NCI-H2227 (cell line): Measurements from ENCODE around the gene COL18A1.

Source experiments
- DNase-seq: peaks from one replicate; lab custom pipeline; 2025; ENCODE audit not compliant: unreplicated experiment; lab: John Stamatoyannopoulos, UW

COL18A1 gene

DNA sequence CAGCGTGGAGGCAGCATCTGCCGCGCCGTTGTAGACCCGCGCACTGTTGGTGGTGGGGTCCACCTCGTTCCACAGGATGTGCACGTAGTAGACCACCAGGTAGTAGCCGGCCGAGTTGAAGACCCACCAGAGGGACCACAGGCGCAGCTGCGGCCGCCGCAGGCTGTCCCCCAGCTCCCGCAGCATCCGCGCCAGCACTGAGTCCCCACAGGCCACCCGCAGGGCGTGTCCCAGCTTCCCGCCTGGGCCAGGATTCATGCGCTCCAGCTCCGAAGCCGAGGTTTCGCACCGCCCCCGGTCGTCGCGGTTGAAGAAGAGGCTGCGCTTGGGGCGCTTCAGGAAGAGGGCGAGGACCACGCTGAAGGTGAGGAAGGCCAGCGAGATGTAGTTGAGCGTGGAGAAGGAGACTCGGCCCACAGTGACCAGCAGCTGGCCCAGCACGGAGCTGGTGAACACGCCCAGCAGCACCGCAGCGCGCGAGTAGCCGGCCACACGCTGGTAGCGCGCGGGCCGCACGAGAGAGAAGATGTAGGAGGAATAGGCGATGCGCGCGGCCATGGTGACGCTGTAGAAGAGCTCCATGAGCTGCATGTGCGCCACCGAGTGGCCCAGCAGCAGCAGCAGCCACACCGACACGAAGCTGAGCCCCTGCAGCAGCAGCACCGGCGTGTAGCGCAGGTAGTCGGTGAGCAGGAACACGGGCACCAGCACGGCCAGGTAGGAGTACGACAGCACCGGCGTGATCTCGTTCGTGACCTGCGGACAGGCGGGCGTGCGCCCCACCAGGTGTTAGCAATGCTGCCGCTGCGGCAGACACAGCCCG, 126.6 kb downstream of the COL18A1 start:
- DNase-seq: no peak

DNA sequence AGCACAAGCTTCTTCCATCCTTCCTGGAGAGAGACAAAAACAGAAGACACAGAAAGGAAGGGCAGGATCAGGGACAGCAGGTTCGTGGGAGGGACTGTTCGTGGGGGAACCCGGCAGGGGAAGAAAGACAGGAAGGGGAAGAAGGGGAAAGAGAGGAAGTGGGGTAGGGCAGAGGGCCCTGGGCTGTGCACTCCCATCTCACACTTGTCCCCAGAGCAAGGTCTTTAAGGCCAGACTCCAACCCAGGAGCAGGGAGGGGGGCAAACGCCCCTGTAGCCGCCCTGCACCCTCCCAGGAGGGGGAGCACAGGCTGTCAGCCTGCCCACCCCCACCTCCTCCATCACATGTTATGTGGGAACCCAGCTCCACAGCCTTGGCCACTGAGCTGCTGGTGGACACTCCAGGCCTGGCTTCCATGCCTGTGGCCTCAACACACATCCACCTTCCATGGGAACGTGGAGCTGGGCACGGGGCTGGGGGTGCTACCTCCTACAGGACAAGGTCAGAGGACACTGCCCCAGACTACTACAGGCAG, 127.9 kb downstream of the COL18A1 start:
- no peak for DNase-seq

DNA sequence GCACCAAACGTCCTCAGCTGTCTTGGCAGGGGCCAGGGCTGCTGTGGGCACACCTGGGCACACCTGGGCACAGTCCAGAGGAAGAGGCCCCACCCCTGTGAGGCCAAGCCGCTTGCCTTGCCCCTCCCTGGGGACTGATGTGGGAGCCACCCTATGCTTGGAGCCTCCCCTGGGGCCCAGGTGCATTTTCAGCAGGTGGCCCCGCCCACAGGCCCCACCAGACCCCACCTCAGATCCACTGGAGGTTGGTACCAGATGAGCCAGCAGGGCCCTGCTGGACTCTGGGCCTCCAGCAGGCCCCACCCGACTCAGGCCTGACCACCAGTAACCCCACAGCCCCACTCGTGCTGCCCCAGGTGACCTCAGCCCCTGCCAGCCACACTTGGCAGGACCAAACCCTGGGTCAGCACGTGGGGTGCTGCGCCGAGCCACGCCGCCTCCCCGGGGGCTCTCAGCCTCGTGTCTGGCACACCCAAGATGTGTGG, 128.4 kb downstream of the COL18A1 start:
- no peak for DNase-seq

DNA sequence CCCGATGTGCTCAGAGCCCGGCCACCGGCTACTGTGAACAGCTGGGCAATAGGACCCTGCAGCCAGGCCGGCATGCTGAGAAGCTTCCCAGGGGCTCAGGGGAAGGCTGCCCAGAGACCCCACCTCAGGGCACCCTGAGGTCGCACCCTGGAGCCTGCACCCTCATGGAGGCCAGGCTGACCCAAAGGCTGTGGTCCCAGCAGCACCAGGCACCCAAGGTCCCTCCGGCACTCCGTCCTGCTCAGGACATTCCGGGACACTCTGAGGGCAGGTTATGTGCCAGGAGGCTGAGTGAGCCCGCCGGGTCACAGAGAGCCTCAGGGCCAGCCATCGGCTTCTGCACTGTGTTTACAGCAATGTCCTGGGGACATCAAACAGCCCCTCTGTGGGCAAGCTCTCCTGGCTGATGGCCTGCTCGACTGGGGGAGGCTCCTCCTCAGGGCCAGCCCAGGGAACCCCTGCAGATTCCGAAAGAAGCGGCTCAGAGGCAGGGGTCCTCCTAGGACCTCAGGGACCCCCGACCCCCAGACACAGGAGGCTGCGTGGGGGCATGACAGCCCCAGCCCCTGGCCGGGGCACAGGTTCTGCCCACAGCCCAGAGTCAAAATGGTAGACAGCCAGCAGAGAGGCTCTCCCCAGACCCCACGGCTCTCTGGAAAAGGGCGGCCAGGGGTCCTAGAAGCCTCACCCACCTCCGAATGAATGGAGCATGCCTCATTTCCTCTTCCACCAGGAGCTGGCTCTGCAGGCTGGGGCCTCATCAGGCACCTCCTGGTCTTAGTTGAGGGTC, 129.1 kb downstream of the COL18A1 start:
- no peak for DNase-seq

DNA sequence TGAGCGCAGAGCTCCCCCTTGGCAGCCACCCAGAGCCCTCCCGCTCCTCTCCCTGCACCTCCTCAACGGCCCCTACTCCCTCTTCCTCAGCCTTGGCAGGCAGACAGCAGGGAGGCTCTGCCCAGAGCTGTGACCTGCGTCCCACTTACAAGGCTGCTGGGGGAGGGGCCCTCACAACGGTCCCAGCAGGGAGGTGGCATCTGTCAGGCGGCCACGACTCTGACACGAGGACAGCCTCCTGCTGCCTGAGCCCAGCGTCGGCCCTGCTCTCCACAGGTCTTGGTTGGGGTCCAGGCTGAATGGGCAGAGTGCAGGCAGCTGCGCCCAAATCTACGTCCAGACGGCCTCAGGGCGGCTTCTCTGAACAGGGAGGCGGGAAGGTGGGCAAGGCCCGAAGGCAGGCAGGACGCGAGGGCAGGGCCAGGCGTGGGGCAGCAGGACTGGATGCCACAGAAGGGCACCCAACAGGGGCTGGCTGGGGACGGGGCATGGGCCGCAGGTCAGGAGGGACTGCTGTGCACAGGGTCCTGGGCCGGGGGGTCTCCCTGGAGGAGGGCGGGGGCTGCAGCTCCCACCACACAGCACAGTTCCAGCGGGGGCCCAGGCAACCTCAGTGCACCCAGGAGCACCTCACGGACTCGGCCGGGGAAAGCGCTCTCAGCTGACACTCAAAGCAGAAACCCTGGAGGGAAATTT, 129.8 kb downstream of the COL18A1 start:
- DNase-seq: peak; percentile 68

DNA sequence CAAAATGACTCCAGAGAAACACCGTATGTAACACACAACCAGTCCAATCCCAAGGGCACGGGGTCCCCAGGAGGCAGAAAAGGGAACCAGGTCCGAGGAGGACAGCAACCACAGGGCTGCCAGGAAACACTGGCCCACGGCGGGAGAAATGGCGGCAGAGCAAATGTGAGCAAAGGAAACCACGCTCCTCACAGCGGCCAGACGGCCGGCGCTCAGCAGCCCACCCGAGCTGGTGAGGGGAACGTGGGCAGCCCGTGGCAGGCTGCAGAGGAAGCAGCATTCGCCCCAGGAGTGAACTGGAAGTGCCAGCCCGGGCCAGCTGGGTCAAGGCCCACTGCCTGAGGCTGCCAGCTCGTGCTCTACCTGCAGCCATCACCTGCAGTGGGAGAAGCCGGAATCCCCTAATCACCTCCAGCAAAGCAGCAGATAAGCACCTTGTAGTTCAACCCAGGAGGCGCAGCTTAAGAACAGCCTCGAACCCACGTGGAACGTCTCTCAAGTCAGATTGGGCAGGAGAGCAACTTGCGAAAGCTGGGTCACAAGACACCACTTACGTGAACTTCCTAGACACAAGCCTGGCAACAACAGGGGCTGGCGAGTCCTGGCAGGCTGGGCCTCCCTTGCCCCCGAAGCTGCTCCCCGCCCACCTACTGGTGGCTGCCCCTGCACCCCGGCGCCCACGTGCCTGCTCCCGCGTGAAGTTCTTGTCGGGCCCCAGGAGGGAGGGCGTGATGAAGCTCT, 130.5 kb downstream of the COL18A1 start:
- DNase-seq: no peak

DNA sequence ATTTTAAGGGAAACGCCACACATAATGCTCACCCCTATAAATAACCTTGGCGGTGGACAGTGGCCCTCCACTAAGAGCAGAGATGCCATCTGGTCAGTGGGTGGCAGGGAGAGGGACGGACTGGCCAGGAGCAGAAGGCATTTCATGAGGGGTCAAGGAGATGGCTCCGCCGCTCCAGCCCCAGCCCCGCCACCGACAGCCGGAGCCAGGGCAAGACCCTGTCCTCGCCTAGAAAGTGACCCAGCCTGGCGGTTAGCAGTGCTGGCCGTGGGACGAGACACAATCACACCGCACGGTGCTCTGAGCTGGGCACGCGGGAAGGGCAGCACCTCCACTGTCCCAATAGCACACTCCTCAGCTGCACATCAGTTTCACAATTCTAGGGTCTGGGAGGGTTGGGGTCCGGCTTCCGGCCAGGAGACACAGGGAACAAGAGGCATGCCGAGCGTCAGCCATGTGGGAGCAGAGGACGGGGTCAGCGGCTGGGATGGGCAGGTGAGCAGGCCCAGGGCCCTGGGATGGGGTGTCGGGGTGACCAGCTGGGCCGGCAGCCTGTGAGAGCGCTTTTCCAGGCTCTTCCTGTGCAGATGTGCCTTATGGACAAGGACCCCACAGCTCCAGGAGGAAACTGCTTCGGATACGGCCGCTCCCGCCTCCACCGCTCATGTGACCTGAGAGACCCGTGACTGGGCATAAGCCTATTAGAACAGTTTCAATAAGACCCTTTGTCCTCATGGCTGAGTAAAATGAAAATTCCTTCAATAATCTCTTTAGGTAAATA, 131.5 kb downstream of the COL18A1 start:
- DNase-seq: no peak

DNA sequence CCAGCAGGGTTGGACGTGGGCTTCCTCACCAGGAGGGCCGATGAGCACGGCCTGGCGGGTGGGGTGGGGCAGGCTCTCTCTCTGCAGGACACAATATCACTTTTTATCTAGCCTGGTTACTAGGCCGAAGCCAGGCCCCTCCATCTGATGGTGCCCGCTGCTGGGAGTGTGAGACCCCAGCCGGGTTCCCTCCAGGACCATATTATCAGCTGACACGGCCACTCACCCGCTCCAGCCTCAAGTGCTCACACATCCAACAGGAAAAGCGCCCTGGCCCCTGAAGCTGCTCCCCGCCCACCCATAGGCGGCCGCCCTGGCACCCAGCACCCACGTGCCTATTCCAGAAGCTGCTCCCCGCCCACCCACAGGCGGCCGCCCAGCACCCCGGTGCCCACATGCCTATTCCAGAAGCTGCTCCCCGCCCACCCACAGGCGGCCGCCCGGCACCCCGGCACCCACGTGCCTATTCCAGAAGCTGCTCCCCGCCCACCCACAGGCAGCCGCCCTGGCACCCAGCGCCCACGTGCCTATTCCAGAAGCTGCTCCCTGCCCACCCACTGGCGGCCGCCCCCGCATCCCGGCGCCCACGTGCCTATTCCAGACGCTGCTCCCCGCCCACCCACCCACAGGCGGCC, 132.3 kb downstream of the COL18A1 start:
- no peak for DNase-seq

DNA sequence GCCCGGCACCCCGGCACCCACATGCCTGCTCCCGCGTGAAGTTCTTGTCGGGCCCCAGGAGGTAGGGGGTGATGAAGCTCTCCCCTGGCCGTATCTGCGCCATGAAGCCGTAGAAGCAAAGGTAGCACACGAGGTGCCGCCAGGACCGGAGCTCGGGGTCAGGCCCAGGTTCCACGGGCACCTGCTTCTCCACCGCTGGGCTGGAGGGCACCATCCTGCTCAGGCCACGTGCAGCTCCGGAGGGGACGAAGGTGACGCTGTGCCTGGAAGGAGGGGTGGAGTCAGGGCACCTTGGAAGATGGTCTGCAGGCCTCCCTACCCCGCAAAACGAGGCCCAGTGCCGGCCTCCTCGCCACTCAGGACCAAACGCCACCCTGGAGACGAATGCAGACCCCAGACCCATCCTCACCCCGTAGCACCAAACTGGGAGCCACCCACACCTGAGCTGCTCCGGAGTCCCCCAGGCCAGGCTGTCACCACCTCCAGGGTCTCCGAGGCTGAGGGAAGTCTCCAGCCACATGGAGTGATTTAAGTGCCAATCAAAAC, 132.9 kb downstream of the COL18A1 start:
- DNase-seq: no peak

DNA sequence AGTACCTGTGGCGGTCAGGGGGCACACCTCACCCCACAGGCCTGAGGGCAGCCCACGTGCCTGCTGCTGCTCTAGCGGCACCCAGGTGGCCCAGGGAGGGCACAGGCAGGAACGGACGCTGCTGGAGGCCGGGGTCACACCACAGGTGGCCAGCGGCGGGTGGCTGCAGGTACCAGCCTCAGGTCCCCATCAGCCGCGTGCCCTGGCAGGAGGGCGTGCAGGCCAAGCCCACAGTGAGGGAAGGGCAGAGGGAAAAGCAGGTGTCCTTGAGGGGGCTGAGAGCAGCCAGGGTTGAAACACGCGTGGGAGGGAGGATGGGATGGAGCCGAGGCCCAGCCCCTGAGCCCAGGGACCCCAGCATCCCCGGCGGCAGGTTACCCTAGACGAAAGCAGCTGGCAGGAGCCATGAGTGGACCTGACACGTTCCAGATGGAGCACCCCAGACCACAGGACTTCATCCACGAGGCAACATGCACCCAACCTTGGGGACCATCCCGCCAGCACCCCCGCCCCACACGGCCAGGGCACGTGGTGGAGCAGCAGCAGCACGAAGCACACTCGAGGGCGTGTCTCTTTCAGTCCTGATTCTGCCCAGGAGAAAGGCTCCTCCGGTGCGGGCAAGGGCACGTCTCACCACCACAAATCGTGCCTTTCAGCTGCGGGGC, 133.5 kb downstream of the COL18A1 start:
- no peak for DNase-seq

DNA sequence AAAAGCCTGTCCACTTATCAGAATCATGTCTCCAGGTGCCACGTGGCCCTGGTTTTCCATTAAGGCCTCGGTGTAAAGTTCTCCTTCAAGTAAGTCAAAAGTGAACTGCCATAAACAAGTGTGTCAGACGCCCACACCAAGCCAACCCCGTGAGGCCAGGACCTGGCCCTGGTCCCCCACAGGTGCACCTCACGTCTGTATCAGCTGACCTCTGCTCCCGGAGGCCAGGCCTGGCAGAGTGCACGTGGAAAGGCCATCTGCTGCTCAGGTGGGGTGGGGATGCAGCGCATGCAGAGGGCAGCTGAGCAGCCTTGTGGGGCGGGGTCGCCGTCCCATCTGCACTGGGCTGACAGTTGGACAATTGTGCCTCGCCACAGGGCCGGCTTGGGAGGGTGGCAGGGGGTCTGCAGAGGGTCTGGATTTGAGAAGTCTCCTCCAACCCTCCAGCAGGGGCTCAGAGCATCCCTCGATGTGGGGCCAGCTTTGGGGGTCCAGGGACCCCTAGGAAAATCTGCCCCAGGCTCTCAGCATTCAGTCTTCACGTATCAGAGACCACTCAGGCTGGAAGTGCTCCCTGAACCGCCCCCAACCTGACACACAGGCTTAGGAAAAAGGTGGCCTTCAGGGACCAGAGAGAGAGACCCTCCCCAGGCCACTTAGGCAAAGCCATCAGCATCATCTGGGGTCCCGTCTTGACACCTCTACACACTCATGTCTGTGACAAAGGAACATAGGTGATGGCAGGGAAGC, 134.3 kb downstream of the COL18A1 start:
- DNase-seq: no peak

DNA sequence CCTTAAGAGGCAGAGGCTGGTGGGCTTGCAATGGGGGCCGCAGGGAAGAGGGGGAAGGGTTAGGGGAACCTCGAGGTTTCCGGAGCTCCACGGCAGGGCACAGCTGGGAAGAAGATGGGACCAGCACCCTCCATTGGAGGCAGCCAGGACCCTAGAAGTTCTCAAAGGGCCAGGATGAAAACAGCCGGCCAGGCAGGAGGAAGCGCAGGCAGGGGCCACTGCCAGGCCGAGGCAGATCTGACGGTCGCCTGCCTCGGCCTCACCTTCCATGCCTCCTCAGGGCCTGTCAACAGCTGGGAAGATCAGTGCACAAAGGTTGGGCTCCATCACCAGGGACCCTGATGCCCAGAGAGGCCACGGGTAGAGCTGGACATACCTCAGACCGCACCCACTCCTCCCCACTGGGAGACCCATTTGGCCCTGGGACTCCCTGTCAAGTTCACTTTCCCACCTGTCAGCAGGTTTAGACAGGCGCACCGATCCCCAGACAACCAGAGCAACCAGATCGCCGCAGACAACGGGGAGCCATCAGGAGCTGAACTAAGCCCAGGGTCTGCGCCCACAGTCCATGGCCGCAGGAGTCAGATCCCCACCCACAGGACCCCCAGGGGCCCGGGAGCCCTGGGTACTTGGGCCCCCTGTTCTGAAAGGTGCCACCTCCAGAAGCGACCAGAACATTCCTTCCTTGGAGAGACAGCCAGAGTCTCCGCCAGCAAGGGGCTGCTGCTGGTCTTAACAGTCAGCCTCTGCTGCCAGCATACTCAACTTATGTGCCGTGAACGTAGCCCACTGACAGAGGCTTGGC, 135.0 kb downstream of the COL18A1 start:
- no peak for DNase-seq

DNA sequence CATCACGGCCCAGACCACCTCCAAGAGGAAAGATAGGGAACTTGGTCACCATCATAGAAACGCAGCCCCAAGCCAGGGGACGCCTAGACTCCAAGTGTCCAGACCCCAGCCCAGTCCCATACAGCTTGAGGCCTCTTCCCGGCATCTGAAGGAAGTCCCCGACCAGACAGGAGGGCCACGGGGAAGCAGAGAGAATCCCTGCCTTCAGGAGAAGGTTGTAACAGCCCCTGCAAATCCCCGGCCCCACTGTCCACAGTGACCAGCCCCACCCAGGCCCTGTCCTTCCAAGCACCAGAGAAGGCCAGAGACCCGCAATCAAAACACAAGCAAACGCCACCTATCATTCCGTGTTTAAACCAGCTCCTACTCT, 135.6 kb downstream of the COL18A1 start:
- DNase-seq: no peak

DNA sequence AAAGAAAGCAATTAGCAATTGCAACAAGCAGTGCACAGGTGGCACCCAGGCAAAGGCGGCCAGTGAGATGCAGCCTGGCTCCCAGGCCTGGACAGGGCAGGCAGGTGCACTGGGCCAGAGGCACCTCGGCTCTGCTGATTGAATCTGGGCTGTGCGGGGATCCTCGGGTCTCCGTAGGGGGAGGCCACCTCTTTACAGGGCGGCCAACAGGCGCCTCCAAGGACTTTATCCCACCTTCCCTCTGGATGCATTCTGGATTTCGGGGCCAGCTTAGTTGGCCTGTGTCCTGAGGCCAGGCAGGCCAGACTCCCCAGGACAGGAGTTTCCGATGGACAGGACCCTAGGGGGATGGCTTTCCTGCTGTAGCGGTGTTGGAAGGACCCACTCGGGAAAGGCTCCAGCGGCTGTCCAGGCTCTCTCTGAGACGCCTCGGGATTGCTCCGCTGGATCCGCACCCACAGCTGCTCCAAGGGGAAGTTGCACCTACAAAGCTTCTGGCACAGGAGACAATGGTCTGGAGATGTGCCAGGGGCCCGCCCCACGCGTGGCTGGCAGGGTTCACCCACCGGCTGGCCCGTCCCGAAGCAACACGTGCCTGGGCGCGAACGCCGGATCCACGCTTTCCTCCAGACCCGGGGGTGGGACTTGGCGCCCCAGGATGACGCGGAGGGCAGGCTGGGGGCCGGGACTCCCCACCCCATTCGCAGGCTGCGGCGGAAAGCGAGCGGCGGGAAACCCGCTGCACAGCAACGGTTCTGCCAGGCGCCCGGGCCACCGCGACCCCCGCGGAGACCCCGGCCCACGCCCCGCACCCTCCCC, 136.5 kb downstream of the COL18A1 start:
- peak; percentile 70 for DNase-seq

DNA sequence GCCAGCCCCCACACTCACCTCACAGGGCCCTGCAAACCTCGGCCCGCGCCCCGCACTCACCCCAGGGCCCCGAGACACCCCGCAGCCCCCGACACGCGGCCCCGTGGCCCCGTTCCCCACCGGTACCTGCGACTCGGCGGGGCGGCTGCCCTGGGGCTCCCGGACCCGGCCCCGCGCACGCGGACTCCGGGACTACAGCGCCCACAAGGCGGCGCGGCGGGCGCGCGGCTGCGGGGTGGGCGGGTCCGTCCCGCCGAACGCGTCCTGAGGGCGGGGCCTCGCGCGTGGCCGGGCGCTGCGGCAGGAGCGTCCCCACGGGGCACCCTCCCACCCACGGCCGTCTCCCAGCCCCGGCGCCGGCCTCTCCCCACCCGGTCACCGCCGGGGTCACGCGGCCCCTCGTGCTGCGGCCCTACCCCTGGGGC, 137.3 kb downstream of the COL18A1 start, which contains the start of gene SLC19A1:
Gene SLC19A1, minus strand, starts transcription at position 199 of the 425 bp plus-strand sequence. CDS start 4,481 bp downstream, outside the sequence.
- peak; percentile 86 for DNase-seq
